GM12878 (cell line): Measurements from ENCODE around the gene UXS1. TPM values are rescaled to one million over a fixed set of nuclear protein-coding genes. Genes with fewer than 3 reads are reported as not detected.

Source experiments
- ATAC-seq: fragments of 200-7000 bp; cut with Tn5 transposase; 3 replicates; pipeline ENCODE4 v1.9.1; 2020; ENCODE audit warnings: mild to moderate bottlenecking, moderate library complexity
- BruUV-seq: library from RNA; stranded (reverse); fragments of 400-500 nt; replicated peaks from 2 replicates; lab custom pipeline; 2021; lab: Mats Ljungman, UMichigan
- CTCF ChIA-PET: fragments of 300-600 bp; sonication (Branson Sonifier 250); formaldehyde crosslinking; extraction: SDS; loops from one replicate; lab custom pipeline; 2021; ENCODE audit warnings: inconsistent platforms; lab: Yijun Ruan, JAX
- POLR2A ChIA-PET: fragments of 350-600 bp; formaldehyde crosslinking; extraction: SDS; loops from one replicate; lab custom pipeline; 2021; ENCODE audit warnings: inconsistent platforms; lab: Charles Lee
- RAD21 ChIA-PET: fragments of 300-600 bp; sonication (Branson Sonifier 250); formaldehyde crosslinking; loops from one replicate; lab custom pipeline; 2023; ENCODE audit warnings: antibody characterized with exemption; ENCODE audit not compliant: unreplicated experiment; lab: Charles Lee
- SMC1A ChIA-PET: fragments of 300-600 bp; sonication (Branson Sonifier 250); formaldehyde crosslinking; loops from one replicate; lab custom pipeline; 2023; ENCODE audit not compliant: unreplicated experiment, uncharacterized antibody; lab: Charles Lee
- DNase-seq: peaks from one replicate; pipeline ENCODE4 v3.0.0-alpha.2; 2011; ENCODE audit warnings: low read depth, low spot score
- FAIRE-seq: peaks from 3 replicates; lab custom pipeline; 2011; peaks lifted over from hg19 to GRCh38; lab: Jason Lieb, UNC
- H2AFZ ChIP-seq: 2 replicates; pipeline ENCODE4 v1.6.0; 2011; ENCODE audit warnings: low read depth, low read length, control low read depth; ENCODE audit not compliant: control insufficient read depth
- H3K27ac ChIP-seq: 2 replicates; pipeline ENCODE4 v1.5.1; 2011; ENCODE audit warnings: control low read depth; ENCODE audit not compliant: control insufficient read depth, insufficient read depth
- H3K27me3 ChIP-seq, 2 experiments: replicated peaks in 1 of 2; 2 replicates each; pipeline versions ENCODE4 v1.6.0 to v1.6.1; 2011; ENCODE audit warnings: low read length in 1 of 2; ENCODE audit not compliant: control insufficient read depth in 2 of 2, insufficient read depth in 2 of 2
- H3K36me3 ChIP-seq, 2 experiments: 2 replicates each; pipeline ENCODE4 v1.5.1; 2011; ENCODE audit warnings: low read length in 1 of 2; ENCODE audit not compliant: control insufficient read depth in 2 of 2, insufficient read depth in 2 of 2
- H3K4me1 ChIP-seq: 2 replicates; pipeline ENCODE4 v1.6.1; 2011; ENCODE audit warnings: mild to moderate bottlenecking, low read length, moderate library complexity, mixed read lengths; ENCODE audit not compliant: control insufficient read depth, insufficient read depth
- H3K4me2 ChIP-seq: 2 replicates; pipeline ENCODE4 v1.6.0; 2011; ENCODE audit warnings: control low read depth; ENCODE audit not compliant: control insufficient read depth, insufficient read depth
- H3K4me3 ChIP-seq: fragments of 200-600 bp; sonication (generic); 2 replicates; pipeline ENCODE4 v1.5.1; 2016
- H3K79me2 ChIP-seq: 2 replicates; pipeline ENCODE4 v1.6.0; 2011; ENCODE audit warnings: low read length; ENCODE audit not compliant: control insufficient read depth, insufficient read depth
- H3K9ac ChIP-seq: 2 replicates; pipeline ENCODE4 v1.8.0; 2011; ENCODE audit warnings: low read length, control low read depth, mixed read lengths; ENCODE audit not compliant: control insufficient read depth, insufficient read depth
- H3K9me3 ChIP-seq: replicated peaks from 3 replicates; pipeline ENCODE4 v1.5.1; 2011; ENCODE audit warnings: mild to moderate bottlenecking, low read length; ENCODE audit not compliant: control insufficient read depth, insufficient read depth
- H4K20me1 ChIP-seq: 2 replicates; pipeline ENCODE4 v1.6.0; 2011; ENCODE audit not compliant: control insufficient read depth, insufficient read depth
- CEBPB ChIP-seq, 2 experiments: fragments of 150-350 bp in 1 of 2; IDR thresholded peaks; 2 replicates each; pipeline ENCODE4 v1.6.1; 2012 to 2014; ENCODE audit warnings: low read depth in 2 of 2, low read length in 2 of 2, borderline replicate concordance in 1 of 2, inconsistent platforms in 1 of 2
- CREB1 ChIP-seq: IDR thresholded peaks from 2 replicates; pipeline ENCODE4 v1.6.1; 2012; ENCODE audit warnings: low read depth, mild to moderate bottlenecking, inconsistent platforms
- CREM ChIP-seq: IDR thresholded peaks from 2 replicates; pipeline ENCODE4 v1.6.1; 2014; ENCODE audit warnings: antibody characterized with exemption, low read depth
- EED ChIP-seq: sonication (generic); IDR thresholded peaks from 2 replicates; pipeline ENCODE4 v1.6.1; 2016; ENCODE audit warnings: antibody characterized with exemption, low read depth
- ETV6 ChIP-seq, 2 experiments: fragments of 450-650 bp in 1 of 2; IDR thresholded peaks in 1 of 2; conservative IDR thresholded peaks in 1 of 2; 2 replicates each; pipeline ENCODE4 v1.6.1; 2014; ENCODE audit warnings: antibody characterized with exemption in 1 of 2, borderline replicate concordance in 1 of 2, low read depth in 1 of 2, mild to moderate bottlenecking in 1 of 2, moderate library complexity in 1 of 2
- JUNB ChIP-seq: IDR thresholded peaks from 2 replicates; pipeline ENCODE4 v1.6.1; 2016; ENCODE audit warnings: antibody characterized with exemption, mild to moderate bottlenecking
- NFIC ChIP-seq: IDR thresholded peaks from 2 replicates; pipeline ENCODE4 v1.6.1; 2012; ENCODE audit warnings: low read depth, mild to moderate bottlenecking, inconsistent platforms, low read length, moderate library complexity
- PKNOX1 ChIP-seq: fragments of 450-650 bp; IDR thresholded peaks from 2 replicates; pipeline ENCODE4 v1.6.1; 2016; ENCODE audit warnings: mild to moderate bottlenecking
- RUNX3 ChIP-seq: IDR thresholded peaks from 2 replicates; pipeline ENCODE4 v1.6.1; 2012; ENCODE audit warnings: low read length, inconsistent platforms
- SIN3A ChIP-seq: IDR thresholded peaks from 2 replicates; pipeline ENCODE4 v1.6.1; 2012; ENCODE audit warnings: low read depth, low read length, improper control_type of control experiment
- WGBS: methylation state at CpG from one replicate; pipeline ENCODE4 v1.1.6; 2016; ENCODE audit warnings: low lambda C conversion rate; ENCODE audit not compliant: insufficient replicate concordance, insufficient coverage; ENCODE audit errors: missing lambda C conversion rate; 5-methylcytosine and 5-hydroxymethylcytosine counted together
- in situ Hi-C: fragments of 300-500 bp; cut with MboI; formaldehyde crosslinking; loops from 9 replicates; pipeline ENCODE4 v1.14.3; 2018; ENCODE audit warnings: mixed read lengths
- intact Hi-C: fragments of 100-400 bp; cut with micrococcal nuclease; formaldehyde crosslinking; loops from one replicate; pipeline ENCODE4 v1.14.2; 2022; ENCODE audit not compliant: unreplicated experiment
- polyA plus RNA-seq, 11 experiments: library from polyadenylated mRNA; depleted of rRNA in 4 of 11; unstranded in 6 of 11; stranded (reverse) in 5 of 11; fragments of >200 nt; fragmentation: Nextera tagmentation in 4 of 11; fragmentation: Illumina TruSeq in 1 of 11; extraction: Ambion mirVana in 4 of 11; extraction: Trizol in 1 of 11; gene quantifications; 1 replicate in 1 of 11; 2 replicates in 10 of 11; pipeline versions ENCODE4 v1.2.1 to v1.2.3, GENCODE V29; 2011 to 2016; ENCODE audit warnings: inconsistent platforms in 2 of 11, missing spikeins in 2 of 11, low read depth in 1 of 11
- total RNA-seq, 4 experiments: library from RNA; depleted of rRNA in 3 of 4; stranded (reverse); fragments of >200 nt in 3 of 4; fragmentation: Illumina TruSeq in 1 of 4; extraction: Trizol in 1 of 4; gene quantifications; 2 replicates each; pipeline versions ENCODE4 v1.2.1 to v1.2.3, GENCODE V29; 2013 to 2021
- TF ChIP-seq, protein P1 (sequence below): fragments of 450-650 bp; IDR thresholded peaks from 2 replicates; pipeline ENCODE4 v1.6.1; 2017; ENCODE audit warnings: low read depth, mild to moderate bottlenecking, moderate library complexity

The UXS1 gene
- total and polyA plus RNA-seq, 10 of the 15 experiments (the other 5 are each of a cell fraction or from before 2014, with no cell fraction given): 6.0 to 25.4 (median 24.0) TPM

DNA sequence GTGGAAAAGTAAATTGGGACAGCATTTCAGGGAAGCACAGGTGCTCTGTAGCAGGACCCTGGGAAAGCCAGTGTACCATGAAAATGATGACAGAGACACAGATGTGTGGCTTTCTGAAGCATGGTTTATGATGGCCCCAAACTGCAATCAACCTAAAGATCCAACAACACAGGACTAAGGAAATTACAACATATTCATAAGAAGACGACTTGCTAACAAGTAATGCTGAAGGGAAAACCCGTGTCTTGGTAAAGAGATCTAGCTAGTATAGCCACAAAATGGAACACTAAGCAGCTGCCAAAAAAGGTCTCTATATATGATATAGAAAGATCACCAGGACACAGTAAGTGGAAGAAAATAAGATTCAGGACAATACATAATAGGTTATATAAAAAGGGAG, 53.2 kb downstream of the UXS1 start:
- Histone ChIP-seq H3K36me3 (peaks cover 5 to 6% of the 10 kb centered on the region in 2 experiments; a peak in 3 of 4 replicates), H3K4me3 (no peak overlapping the region), H3K27me3 (no peaks in the 10 kb centered on the region), H4K20me1 (no peaks in the 10 kb centered on the region), H3K9ac (no peak overlapping the region), H2AFZ (no peak overlapping the region), H3K79me2 (no peaks in the 10 kb centered on the region; the same call in 1 of the 2 replicates), H3K27ac (peak overlapping the region; percentile 59), H3K9me3 (no peaks in the 10 kb centered on the region), H3K4me1 (peaks cover 23% of the 10 kb centered on the region), H3K4me2 (0 out of 2 replicates have a peak overlapping the region, but pooled peaks have one; percentile 13)
- DNase-seq: no peak
- CTCF ChIA-PET: interaction anchor here (0.6 to 0.8 kb wide), 2 partner anchors 7 to 110 kb away, joined by 3 to 4 read pairs; no protein-coding TSS in a partner anchor
- in situ Hi-C loops (no loop called here), intact Hi-C loops (no loop called here)
- no TSS peak for BruUV-seq
- 12% methylated on average over 2 of the region's 2 CpGs for WGBS
- RAD21 ChIA-PET: no interaction called here
- TF ChIP-seq PKNOX1 (no peak), ETV6 (conservative IDR thresholded peaks at IDR 0.05 in 1 of 2, IDR thresholded peaks at IDR 0.05 in 1 of 2; ENCODE audit: borderline replicate concordance in 1 of 2, low read depth in 1 of 2) (no peak), EED (peak; percentile 69), SIN3A (no peak), RUNX3 (peak; percentile 71), CREB1 (0 out of 2 replicates have a peak, but pooled peaks have one; percentile 27), CREM (0 out of 2 replicates have a peak, but pooled peaks have one; percentile 34), JUNB (peak; percentile 43; the same call in 1 of the 2 replicates), NFIC (peak; percentile 50; the same call in 1 of the 2 replicates), CEBPB (IDR thresholded peaks at IDR 0.05; ENCODE audit: borderline replicate concordance in 1 of 2, low read depth in 2 of 2, low read length in 2 of 2) (peak in 1 of 2 experiments; percentile 77; a peak in 1 of 4 replicates)
- TF ChIP-seq, protein P1, sequence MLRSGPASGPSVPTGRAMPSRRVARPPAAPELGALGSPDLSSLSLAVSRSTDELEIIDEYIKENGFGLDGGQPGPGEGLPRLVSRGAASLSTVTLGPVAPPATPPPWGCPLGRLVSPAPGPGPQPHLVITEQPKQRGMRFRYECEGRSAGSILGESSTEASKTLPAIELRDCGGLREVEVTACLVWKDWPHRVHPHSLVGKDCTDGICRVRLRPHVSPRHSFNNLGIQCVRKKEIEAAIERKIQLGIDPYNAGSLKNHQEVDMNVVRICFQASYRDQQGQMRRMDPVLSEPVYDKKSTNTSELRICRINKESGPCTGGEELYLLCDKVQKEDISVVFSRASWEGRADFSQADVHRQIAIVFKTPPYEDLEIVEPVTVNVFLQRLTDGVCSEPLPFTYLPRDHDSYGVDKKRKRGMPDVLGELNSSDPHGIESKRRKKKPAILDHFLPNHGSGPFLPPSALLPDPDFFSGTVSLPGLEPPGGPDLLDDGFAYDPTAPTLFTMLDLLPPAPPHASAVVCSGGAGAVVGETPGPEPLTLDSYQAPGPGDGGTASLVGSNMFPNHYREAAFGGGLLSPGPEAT: no peak
- ATAC-seq: no peak
- POLR2A ChIA-PET: no interaction called here
- no peak for FAIRE-seq
- SMC1A ChIA-PET: no interaction called here
